ENCODE data around the gene C3orf80. TPM values are rescaled to one million over a fixed set of nuclear protein-coding genes. Genes with fewer than 3 reads are reported as not detected.

The C3orf80 gene
- total RNA-seq, 1 donor from 2014 or later, result 0.34 TPM

GRCh38 chr3:160183345-160184076, 41.7 kb upstream of the C3orf80 start:
- no peak for DNase-seq
- no peak overlapping the region for H3K27ac Mint-ChIP-seq (ENCODE audit: unreplicated experiment)

GRCh38 chr3:160184655-160185054, 40.6 kb upstream of the C3orf80 start:
- Mint-ChIP-seq H3K27me3 (ENCODE audit: unreplicated experiment) (peaks cover 3% of the 10 kb centered on the region), H3K4me3 (ENCODE audit: unreplicated experiment) (no peak overlapping the region), H3K36me3 (ENCODE audit: unreplicated experiment) (peaks cover 5% of the 10 kb centered on the region), H3K9me3 (ENCODE audit: unreplicated experiment) (peaks cover 2% of the 10 kb centered on the region), H3K4me1 (ENCODE audit: low read depth, unreplicated experiment) (peaks cover 1% of the 10 kb centered on the region), H3K27ac (ENCODE audit: unreplicated experiment) (no peak overlapping the region)
- TF ChIP-seq, protein P1, sequence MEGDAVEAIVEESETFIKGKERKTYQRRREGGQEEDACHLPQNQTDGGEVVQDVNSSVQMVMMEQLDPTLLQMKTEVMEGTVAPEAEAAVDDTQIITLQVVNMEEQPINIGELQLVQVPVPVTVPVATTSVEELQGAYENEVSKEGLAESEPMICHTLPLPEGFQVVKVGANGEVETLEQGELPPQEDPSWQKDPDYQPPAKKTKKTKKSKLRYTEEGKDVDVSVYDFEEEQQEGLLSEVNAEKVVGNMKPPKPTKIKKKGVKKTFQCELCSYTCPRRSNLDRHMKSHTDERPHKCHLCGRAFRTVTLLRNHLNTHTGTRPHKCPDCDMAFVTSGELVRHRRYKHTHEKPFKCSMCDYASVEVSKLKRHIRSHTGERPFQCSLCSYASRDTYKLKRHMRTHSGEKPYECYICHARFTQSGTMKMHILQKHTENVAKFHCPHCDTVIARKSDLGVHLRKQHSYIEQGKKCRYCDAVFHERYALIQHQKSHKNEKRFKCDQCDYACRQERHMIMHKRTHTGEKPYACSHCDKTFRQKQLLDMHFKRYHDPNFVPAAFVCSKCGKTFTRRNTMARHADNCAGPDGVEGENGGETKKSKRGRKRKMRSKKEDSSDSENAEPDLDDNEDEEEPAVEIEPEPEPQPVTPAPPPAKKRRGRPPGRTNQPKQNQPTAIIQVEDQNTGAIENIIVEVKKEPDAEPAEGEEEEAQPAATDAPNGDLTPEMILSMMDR (IDR thresholded peaks at IDR 0.05; ENCODE audit: partially characterized antibody, unreplicated experiment), result no peak
- no peak for DNase-seq

More at GRCh38 chr3:160183345-160184076, 41.7 kb upstream of the C3orf80 start:
- Mint-ChIP-seq H3K9me3 (ENCODE audit: unreplicated experiment) (peaks cover 2% of the 10 kb centered on the region), H3K27me3 (ENCODE audit: unreplicated experiment) (peaks cover 3% of the 10 kb centered on the region), H3K4me3 (ENCODE audit: unreplicated experiment) (no peak overlapping the region), H3K36me3 (ENCODE audit: unreplicated experiment) (peaks cover 4% of the 10 kb centered on the region), H3K4me1 (ENCODE audit: low read depth, unreplicated experiment) (peaks cover 4% of the 10 kb centered on the region)
- TF ChIP-seq, protein P1 (IDR thresholded peaks at IDR 0.05; ENCODE audit: partially characterized antibody, unreplicated experiment), result no peak

DNA sequence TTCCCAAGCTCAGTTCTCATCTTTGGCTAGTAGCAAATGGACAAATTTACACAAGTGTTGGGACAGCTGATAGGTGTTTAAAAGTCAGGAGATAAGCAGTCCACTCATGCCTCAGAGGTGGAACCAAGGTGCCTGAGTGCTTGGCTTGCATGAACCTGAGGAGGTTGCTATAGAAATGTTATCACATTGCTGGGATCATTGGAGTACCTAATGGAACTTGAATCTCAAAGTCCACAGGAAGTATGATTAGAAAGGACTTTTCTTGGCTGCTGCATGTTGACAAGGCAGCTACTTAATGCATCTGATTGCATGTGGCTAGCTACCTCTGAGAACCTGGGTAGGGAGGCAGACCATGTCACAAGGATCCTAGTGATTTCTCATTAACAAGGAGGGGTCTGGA, 39.5 kb upstream of the C3orf80 start:
- H3K9me3 Mint-ChIP-seq (ENCODE audit: unreplicated experiment), result peaks cover 2% of the 10 kb centered on the region
- H3K27me3 Mint-ChIP-seq (ENCODE audit: unreplicated experiment), result peaks cover 3% of the 10 kb centered on the region
- TF ChIP-seq, protein P1 (IDR thresholded peaks at IDR 0.05; ENCODE audit: partially characterized antibody, unreplicated experiment), result no peak

GRCh38 chr3:160187288-160187687, 37.9 kb upstream of the C3orf80 start:
- Mint-ChIP-seq H3K4me3 (ENCODE audit: unreplicated experiment) (no peak overlapping the region), H3K27ac (ENCODE audit: unreplicated experiment) (no peak overlapping the region), H3K9me3 (ENCODE audit: unreplicated experiment) (no peaks in the 10 kb centered on the region), H3K27me3 (ENCODE audit: unreplicated experiment) (no peaks in the 10 kb centered on the region), H3K4me1 (ENCODE audit: low read depth, unreplicated experiment) (no peaks in the 10 kb centered on the region), H3K36me3 (ENCODE audit: unreplicated experiment) (peaks cover 11% of the 10 kb centered on the region)
- no peak for DNase-seq
- TF ChIP-seq, protein P1 (IDR thresholded peaks at IDR 0.05; ENCODE audit: partially characterized antibody, unreplicated experiment), result no peak

More for the DNA sequence above, 39.5 kb upstream of the C3orf80 start:
- no peak for DNase-seq
- no peak overlapping the region for H3K27ac Mint-ChIP-seq (ENCODE audit: unreplicated experiment)
- peaks cover 5% of the 10 kb centered on the region for H3K36me3 Mint-ChIP-seq (ENCODE audit: unreplicated experiment)
- no peak overlapping the region for H3K4me3 Mint-ChIP-seq (ENCODE audit: unreplicated experiment)
- H3K4me1 Mint-ChIP-seq (ENCODE audit: low read depth, unreplicated experiment), result no peaks in the 10 kb centered on the region

GRCh38 chr3:160192310-160193029, 32.8 kb upstream of the C3orf80 start:
- H3K36me3 Mint-ChIP-seq (ENCODE audit: unreplicated experiment), result peaks cover 15% of the 10 kb centered on the region
- TF ChIP-seq, protein P1 (IDR thresholded peaks at IDR 0.05; ENCODE audit: partially characterized antibody, unreplicated experiment), result no peak
- DNase-seq, result no peak
- H3K9me3 Mint-ChIP-seq (ENCODE audit: unreplicated experiment), result peaks cover 3% of the 10 kb centered on the region
- peaks cover 3% of the 10 kb centered on the region for H3K27me3 Mint-ChIP-seq (ENCODE audit: unreplicated experiment)
- no peak overlapping the region for H3K4me3 Mint-ChIP-seq (ENCODE audit: unreplicated experiment)
- no peak overlapping the region for H3K27ac Mint-ChIP-seq (ENCODE audit: unreplicated experiment)
- no peaks in the 10 kb centered on the region for H3K4me1 Mint-ChIP-seq (ENCODE audit: low read depth, unreplicated experiment)
